ENCODE measurements around the gene ELP4.

DNA sequence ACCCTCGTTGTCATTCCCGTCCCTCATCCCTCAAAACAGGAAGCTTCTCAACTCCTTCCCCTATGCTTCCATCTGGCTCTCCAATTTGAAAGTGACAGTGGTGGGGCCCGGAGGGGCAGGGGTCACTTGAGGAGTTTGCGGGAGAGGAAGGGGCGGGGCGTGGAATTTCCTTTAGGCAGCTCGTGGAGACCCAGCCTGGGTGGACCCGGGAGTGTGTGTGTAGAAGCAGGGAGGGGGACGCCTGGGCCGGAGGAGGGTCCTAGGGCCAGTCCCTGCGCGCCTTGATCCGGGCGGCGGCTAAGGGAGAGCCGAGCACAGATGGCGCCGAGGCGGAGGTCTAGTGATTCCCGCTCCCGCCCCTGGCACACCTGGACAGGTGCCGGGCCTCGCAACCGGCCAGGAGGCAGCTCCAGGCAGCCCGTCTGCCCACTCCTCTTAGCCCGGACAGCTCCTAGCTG, 309.3 kb downstream of the ELP4 start:
- TF ChIP-seq, protein P1, sequence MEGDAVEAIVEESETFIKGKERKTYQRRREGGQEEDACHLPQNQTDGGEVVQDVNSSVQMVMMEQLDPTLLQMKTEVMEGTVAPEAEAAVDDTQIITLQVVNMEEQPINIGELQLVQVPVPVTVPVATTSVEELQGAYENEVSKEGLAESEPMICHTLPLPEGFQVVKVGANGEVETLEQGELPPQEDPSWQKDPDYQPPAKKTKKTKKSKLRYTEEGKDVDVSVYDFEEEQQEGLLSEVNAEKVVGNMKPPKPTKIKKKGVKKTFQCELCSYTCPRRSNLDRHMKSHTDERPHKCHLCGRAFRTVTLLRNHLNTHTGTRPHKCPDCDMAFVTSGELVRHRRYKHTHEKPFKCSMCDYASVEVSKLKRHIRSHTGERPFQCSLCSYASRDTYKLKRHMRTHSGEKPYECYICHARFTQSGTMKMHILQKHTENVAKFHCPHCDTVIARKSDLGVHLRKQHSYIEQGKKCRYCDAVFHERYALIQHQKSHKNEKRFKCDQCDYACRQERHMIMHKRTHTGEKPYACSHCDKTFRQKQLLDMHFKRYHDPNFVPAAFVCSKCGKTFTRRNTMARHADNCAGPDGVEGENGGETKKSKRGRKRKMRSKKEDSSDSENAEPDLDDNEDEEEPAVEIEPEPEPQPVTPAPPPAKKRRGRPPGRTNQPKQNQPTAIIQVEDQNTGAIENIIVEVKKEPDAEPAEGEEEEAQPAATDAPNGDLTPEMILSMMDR (conservative IDR thresholded peaks at IDR 0.05; ENCODE audit: low read depth, low read length), result no peak
- no peak for TF ChIP-seq EZH2phosphoT487 (IDR thresholded peaks at IDR 0.05; ENCODE audit: borderline replicate concordance, low read length)
- no peak for TF ChIP-seq EZH2 (IDR thresholded peaks at IDR 0.05; ENCODE audit: low read length, unreplicated experiment)

Measured in PC-3 (cell line).